HK-2 (cell line): ENCODE measurements around the gene MRPS5.
"Not testable (repeated sequence)": the region's sequence is repeated elsewhere in the genome, so short reads cannot be mapped to it uniquely, and the experiment has no call there.

Source experiments
- DNase-seq: peaks from one replicate; pipeline ENCODE4 v3.0.0-alpha.2; 2018; ENCODE audit not compliant: unreplicated experiment

The MRPS5 gene

GRCh38 chr2:95121407-95122196 is at the start of gene MRPS5:
Gene MRPS5, minus strand, starts transcription at chr2:95121808. Its CDS starts 17 bp downstream, at chr2:95121791.
- DNase-seq = peak; percentile 82

- DNase-seq = no peak
These were observed 44.6 kb upstream of the MRPS5 start for GRCh38 chr2:95166065-95166763.

- DNase-seq = peak; percentile 97
These were observed 43.9 kb upstream of the MRPS5 start, which contains the start of gene ZNF2 for GRCh38 chr2:95165371-95166064. Gene ZNF2, plus strand, starts transcription at chr2:95165809. Its CDS starts 10,418 bp downstream, at chr2:95176227.

- no peak for DNase-seq
These were observed 43.4 kb upstream of the MRPS5 start for GRCh38 chr2:95165030-95165370.

- DNase-seq = no peak
These were observed 38.3 kb upstream of the MRPS5 start, which contains the start of gene ZNF514 for GRCh38 chr2:95159690-95160449. Gene ZNF514, minus strand, starts transcription at chr2:95159848. Its CDS starts 6,595 bp downstream, at chr2:95153253.

- DNase-seq = peak; percentile 1
These were observed 37.4 kb upstream of the MRPS5 start for GRCh38 chr2:95158891-95159619.

GRCh38 chr2:95158441-95158840 is 36.8 kb upstream of the MRPS5 start:
- no peak for DNase-seq

- DNase-seq = no peak
These were observed 27.9 kb upstream of the MRPS5 start for GRCh38 chr2:95149397-95149984.

- no peak for DNase-seq
These were observed 22.2 kb upstream of the MRPS5 start for GRCh38 chr2:95143838-95144237.

- DNase-seq = no peak
These were observed 17.1 kb upstream of the MRPS5 start for GRCh38 chr2:95138702-95139101.

GRCh38 chr2:95122197-95122551 is 566 bp upstream of the MRPS5 start:
- no peak for DNase-seq

- no peak for DNase-seq
These were observed 558 bp downstream of the MRPS5 start for GRCh38 chr2:95121093-95121406.

- DNase-seq = peak; percentile 52
These were observed 6.2 kb downstream of the MRPS5 start for GRCh38 chr2:95115418-95115817.

- DNase-seq = no peak
These were observed 8.1 kb downstream of the MRPS5 start for GRCh38 chr2:95113464-95113863.

GRCh38 chr2:95110395-95110794 is 11.2 kb downstream of the MRPS5 start:
- DNase-seq = no peak

- DNase-seq = no peak
These were observed 12.3 kb downstream of the MRPS5 start for GRCh38 chr2:95109260-95109659.

- DNase-seq = no peak
These were observed 15.5 kb downstream of the MRPS5 start for GRCh38 chr2:95106081-95106480.

GRCh38 chr2:95104606-95105005 is 17.0 kb downstream of the MRPS5 start:
- DNase-seq = no peak

- no peak for DNase-seq
These were observed 21.7 kb downstream of the MRPS5 start for GRCh38 chr2:95099910-95100309.

GRCh38 chr2:95098273-95098672 is 23.3 kb downstream of the MRPS5 start:
- not testable (repeated sequence) for DNase-seq
